HG02870 (cell line): ENCODE measurements around the gene PON1.

Experiments used
- ATAC-seq: cut with Tn5 transposase; IDR thresholded peaks from one replicate; pipeline ENCODE4 v1.9.1; 2021; ENCODE audit warnings: mild to moderate bottlenecking, moderate library complexity; ENCODE audit not compliant: unreplicated experiment

Gene PON1

GRCh38 chr7:95263785-95264362, 60.5 kb downstream of the PON1 start:
- ATAC-seq = no peak

- no peak for ATAC-seq
These were observed 61.5 kb downstream of the PON1 start for GRCh38 chr7:95262875-95263274.

- ATAC-seq = no peak
These were observed 62.4 kb downstream of the PON1 start for GRCh38 chr7:95261895-95262415.

GRCh38 chr7:95255691-95256090, 68.6 kb downstream of the PON1 start:
- ATAC-seq = no peak

- no peak for ATAC-seq
These were observed 70.3 kb downstream of the PON1 start for GRCh38 chr7:95253986-95254385.

- no peak for ATAC-seq
These were observed 72.4 kb downstream of the PON1 start for GRCh38 chr7:95251966-95252365.

- ATAC-seq = no peak
These were observed 73.8 kb downstream of the PON1 start for GRCh38 chr7:95250571-95250970.
